Nephron progenitor cell (in vitro differentiated cells): ENCODE measurements around the gene GABRD.

Experiments used
- DNase-seq: peaks from one replicate; pipeline ENCODE4 v3.0.0; 2021
- H3K27ac Mint-ChIP-seq: 2 replicates; pipeline ENCODE4 v1.8.0; 2021; ENCODE audit warnings: mild to moderate bottlenecking, moderate library complexity, mixed read lengths
- H3K27me3 Mint-ChIP-seq: 2 replicates; pipeline ENCODE4 v1.8.0; 2021; ENCODE audit warnings: mild to moderate bottlenecking, low read depth, mixed read lengths; ENCODE audit not compliant: poor library complexity
- H3K36me3 Mint-ChIP-seq: 2 replicates; pipeline ENCODE4 v1.8.0; 2021; ENCODE audit warnings: low read depth, mixed read lengths
- H3K4me1 Mint-ChIP-seq: 2 replicates; pipeline ENCODE4 v1.8.0; 2021; ENCODE audit warnings: mixed read lengths
- H3K4me3 Mint-ChIP-seq: 2 replicates; pipeline ENCODE4 v1.8.0; 2021; ENCODE audit warnings: mild to moderate bottlenecking, moderate library complexity, mixed read lengths
- H3K9me3 Mint-ChIP-seq: 2 replicates; pipeline ENCODE4 v1.8.0; 2021; ENCODE audit warnings: mild to moderate bottlenecking, moderate library complexity, mixed read lengths
- CTCF ChIP-seq: fragments of 200-600 bp; sonication (generic); IDR thresholded peaks from 2 replicates; pipeline ENCODE4 v1.5.0; 2021; ENCODE audit warnings: antibody characterized with exemption

Gene GABRD

GRCh38 chr1:1972976-1973715, 46.0 kb upstream of the GABRD start:
- Mint-ChIP-seq H3K27me3 (peaks cover 34% of the 10 kb centered on the region), H3K36me3 (no peaks in the 10 kb centered on the region), H3K27ac (no peak overlapping the region), H3K9me3 (peaks cover 9% of the 10 kb centered on the region), H3K4me3 (no peak overlapping the region), H3K4me1 (peaks cover 19% of the 10 kb centered on the region)
- no peak for TF ChIP-seq CTCF
- no peak for DNase-seq

GRCh38 chr1:1973716-1974642, 45.2 kb upstream of the GABRD start:
- TF ChIP-seq CTCF = no peak
- Mint-ChIP-seq H3K9me3 (peaks cover 18% of the 10 kb centered on the region), H3K36me3 (no peaks in the 10 kb centered on the region), H3K4me3 (no peak overlapping the region), H3K4me1 (peaks cover 19% of the 10 kb centered on the region), H3K27me3 (peaks cover 30% of the 10 kb centered on the region), H3K27ac (no peak overlapping the region)
- no peak for DNase-seq

GRCh38 chr1:1974834-1975233, 44.3 kb upstream of the GABRD start:
- H3K4me3 Mint-ChIP-seq = no peak overlapping the region
- peaks cover 25% of the 10 kb centered on the region for H3K9me3 Mint-ChIP-seq
- TF ChIP-seq CTCF = no peak
- no peaks in the 10 kb centered on the region for H3K36me3 Mint-ChIP-seq
- H3K4me1 Mint-ChIP-seq = peaks cover 19% of the 10 kb centered on the region
- H3K27ac Mint-ChIP-seq = peak overlapping the region; percentile 74
- peaks cover 32% of the 10 kb centered on the region for H3K27me3 Mint-ChIP-seq
- DNase-seq = no peak

- peaks cover 32% of the 10 kb centered on the region for H3K27me3 Mint-ChIP-seq
- H3K4me1 Mint-ChIP-seq = peaks cover 19% of the 10 kb centered on the region
- no peak overlapping the region for H3K27ac Mint-ChIP-seq
- DNase-seq = no peak
- no peak for TF ChIP-seq CTCF
- H3K36me3 Mint-ChIP-seq = no peaks in the 10 kb centered on the region
- H3K4me3 Mint-ChIP-seq = no peak overlapping the region
- peaks cover 25% of the 10 kb centered on the region for H3K9me3 Mint-ChIP-seq
These were observed 43.6 kb upstream of the GABRD start for GRCh38 chr1:1975535-1975934.

GRCh38 chr1:1976031-1976430, 43.1 kb upstream of the GABRD start:
- Mint-ChIP-seq H3K4me3 (no peak overlapping the region), H3K9me3 (peaks cover 27% of the 10 kb centered on the region), H3K36me3 (no peaks in the 10 kb centered on the region), H3K27ac (no peak overlapping the region), H3K4me1 (peaks cover 19% of the 10 kb centered on the region), H3K27me3 (peaks cover 32% of the 10 kb centered on the region)
- DNase-seq = no peak
- TF ChIP-seq CTCF = no peak
